Pons (tissue), 1 donor: Measurements from ENCODE around the gene STAMBP.
"Not testable (repeated sequence)": the region's sequence is repeated elsewhere in the genome, so short reads cannot be mapped to it uniquely, and the experiment has no call there.

Experiments
- DNase-seq: peaks from one replicate; pipeline ENCODE4 v3.0.0-alpha.2; 2016; ENCODE audit warnings: low spot score

STAMBP gene

DNA sequence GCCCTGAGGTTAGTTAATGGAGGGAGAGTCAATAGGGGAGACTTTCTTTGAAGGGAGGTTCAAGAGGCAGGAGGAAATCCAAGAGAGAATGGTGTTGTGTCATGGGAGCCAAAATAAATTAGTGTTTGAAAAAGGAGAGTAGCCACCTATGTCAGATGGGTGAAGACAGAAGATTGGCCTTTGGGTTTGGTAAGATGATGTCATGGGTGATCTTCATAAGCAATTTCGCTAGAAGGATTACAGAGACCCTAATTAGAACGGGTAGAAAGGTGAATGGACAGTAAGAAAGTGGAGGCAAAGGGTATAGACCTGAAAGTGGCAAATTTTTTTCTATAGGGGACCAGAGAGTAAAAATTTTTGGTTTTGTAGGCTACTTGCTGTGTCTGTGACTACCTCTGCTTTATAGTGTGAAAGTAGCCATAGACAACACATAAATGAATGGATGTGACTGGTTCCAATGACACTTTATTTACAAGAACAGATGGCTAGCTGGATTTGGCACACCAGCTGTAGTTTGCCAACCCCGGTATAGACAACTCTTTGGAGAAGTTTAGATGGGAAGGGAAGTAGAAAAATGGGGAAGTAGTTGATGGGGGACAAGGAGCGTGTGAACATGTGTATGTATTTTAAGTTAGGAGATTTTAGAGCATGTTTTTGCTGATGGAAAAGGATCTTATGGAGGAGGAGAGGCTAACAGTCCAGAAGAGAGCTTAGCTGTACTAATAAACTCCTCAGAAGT is 9.3 kb downstream of the STAMBP start:
- peak; percentile 49 for DNase-seq

DNA sequence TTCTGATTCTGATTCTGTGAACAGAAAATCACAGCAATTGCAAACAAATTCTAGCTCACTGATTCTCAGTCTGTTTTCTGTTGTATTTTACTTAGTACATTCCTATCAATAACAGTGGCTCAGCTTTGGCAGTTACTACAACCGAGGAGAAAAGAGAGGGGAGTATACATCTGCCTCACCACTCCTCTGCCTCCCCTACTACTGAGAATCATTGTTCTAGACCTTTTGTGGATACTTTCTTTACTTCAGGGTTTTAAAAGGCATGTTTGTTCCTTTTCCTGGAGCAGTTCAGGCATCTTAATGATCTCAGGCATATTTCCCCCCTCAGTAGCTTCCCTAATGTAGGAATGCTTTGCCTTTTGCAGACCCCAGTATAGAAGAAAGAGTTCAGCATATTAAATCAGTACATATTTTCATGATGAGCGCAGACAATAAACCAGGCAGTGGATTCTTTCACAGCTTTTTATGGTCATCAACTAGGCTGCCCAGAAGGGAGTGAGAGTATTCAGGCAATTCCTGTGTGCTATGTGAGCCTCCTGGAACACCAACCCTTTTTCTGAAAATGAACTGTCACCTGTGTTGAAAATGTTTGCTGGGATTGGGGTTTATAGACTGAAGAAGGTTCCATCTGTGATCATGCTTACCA is 10.3 kb downstream of the STAMBP start:
- peak; percentile 74 for DNase-seq

DNA sequence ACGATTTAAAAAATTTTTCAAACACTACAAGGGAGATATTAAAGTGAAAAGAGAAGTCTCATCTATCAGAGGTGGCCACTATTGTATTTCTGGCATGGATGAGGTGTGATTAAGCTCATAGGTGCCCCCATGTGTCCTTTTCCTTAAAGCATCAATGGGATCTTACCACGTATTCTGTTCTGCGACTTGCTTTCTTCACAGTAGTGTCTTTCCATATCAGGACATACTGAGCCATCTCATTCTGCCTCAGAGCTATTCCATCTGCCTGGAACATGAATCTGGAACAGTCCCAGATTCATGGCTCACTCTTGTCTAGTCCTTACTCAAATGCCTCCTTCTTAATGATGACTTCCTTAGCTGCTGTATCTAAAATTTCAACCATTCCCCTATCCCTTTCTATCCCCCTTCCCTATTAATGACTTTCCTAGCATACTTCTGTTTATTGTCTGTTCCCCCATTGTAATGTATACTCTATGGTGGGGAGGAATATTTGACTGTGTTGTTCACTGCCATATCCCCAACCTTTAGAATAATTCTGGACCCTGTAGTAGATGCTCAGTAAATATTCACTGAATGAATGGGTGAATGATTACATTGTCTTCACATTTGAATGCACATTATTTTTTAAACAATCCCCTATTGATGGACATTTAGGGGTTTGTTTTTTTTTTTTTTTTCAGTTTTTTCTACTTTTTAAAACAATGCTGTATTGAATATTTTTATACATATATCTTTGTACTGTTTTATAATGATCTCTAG is 11.1 kb downstream of the STAMBP start:
- DNase-seq, result peak; percentile 42

DNA sequence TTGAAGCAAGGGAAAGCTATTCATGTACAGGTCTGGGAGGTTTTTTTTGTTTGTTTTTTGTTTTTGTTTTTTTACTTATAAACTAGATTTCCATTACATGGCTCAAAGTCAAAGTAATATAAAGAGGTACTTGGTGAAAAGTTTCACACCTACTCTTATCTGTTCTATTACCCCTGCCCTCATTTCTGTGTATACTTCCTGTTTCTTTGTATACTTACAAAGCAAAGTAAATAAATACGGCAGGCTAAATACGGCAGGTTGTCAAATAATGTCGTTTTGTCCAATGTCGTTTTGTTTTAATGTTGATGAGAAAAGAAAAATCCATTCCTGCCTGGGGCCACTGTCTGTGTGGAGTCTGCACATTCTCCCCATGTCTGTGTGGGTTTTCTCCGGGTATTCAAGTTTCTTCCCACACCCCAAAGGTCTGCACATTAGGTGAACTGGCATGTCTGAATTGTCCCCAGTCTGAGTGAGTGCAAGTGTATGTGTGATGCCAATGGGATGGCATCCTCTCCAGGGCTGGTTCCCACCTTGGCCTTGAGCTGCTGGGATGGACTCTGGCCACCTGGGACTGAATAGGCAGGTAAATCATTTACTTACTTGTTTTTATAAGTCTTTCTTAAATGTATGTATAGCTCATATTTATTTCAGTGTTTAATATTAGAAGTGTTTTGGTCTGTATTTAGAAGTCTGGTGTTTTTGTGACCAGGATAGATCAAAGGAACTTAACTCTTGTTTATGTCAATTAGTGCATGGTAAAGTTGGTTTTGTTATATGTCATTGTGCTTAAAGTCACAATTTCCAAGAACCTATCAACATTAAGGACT is 13.4 kb downstream of the STAMBP start:
- DNase-seq, result no peak

DNA sequence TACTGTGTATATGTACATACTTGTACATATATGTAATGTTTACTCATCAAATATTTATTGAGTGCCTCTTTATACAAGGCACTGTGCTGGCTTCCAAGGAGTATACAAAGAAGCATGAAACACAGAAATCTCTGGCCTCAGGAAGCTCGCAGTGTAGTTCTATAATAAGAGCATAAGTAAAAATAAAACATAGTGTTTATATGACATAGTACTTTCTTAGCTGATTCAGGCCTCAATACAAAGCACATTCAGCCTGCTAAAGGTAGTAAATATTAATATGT is 13.9 kb downstream of the STAMBP start:
- DNase-seq, result no peak

DNA sequence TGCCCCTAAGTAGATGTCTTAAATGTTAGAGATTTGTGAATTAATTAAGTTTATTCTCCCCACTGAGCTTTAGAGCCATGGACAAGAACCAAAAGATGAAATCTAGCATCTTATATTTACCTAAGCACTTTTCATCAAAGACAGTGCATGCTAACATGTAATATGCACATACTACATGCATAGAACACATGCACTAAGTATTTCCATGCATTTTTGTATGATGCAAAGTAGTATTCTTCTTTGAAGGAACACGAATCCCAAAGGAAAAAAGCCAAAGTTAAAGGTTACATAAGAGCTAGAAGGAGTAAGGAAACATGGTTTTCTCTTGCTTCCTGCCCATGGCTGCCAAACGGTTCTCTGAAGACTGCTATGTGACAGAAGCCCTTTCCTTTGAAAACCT is 15.3 kb downstream of the STAMBP start:
- no peak for DNase-seq

DNA sequence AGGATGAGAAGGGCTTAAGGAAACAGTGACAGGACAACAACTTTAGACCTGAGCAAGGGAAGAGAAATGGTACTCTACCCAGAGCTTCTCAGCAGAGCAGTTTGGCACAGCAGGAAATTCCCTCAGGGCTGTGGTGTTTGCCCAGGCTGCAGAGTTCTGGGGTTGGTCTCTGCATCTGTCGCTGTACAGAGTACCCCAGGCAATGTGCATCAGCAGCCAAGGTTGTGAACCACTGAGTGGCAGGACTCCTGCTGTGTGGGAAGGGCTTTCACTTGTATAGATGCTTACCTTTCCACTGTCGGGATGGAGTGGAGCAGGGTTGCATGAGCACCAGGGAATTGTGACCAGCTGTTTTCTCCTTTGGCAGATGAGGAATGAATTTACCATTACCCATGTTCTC is 21.2 kb downstream of the STAMBP start:
- DNase-seq, result no peak

DNA sequence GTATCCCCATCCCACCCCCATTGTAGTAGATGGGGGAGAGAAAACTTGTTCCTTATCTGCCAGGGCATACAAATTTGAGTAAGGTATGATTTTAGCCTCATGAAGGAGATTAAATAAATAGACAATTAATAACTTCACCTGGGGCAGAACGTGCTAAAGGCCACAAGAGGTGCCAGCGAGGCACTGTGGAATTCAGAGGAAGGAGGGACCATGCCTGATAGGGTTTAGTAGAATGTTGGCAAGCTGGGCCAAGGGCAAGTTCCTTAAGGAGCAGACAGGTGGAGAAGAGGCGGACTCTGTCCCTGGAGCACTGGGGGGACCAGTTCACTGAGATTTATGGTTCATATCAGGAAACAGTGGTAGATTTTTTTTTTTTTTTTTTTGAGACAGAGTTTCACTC is 22.5 kb downstream of the STAMBP start:
- DNase-seq, result no peak

DNA sequence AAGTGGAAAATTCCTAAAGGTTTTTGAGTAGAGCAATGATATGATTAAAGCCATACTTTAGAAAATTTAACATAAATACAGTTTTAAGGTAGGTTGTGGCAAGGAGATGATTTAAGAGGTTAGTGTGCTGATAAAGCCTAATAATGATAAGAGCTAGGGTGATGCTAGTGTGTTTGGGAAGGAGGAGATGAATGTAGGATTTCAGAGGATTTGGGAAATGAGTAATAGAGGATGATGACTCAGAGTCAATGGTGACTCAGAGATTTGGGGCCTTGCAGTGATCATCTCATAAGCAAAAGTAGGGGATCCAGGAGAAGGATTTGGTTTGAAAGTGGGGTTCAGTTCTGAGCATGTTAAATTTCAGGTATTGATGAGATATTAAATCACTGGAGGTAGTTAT is 23.3 kb downstream of the STAMBP start:
- no peak for DNase-seq

DNA sequence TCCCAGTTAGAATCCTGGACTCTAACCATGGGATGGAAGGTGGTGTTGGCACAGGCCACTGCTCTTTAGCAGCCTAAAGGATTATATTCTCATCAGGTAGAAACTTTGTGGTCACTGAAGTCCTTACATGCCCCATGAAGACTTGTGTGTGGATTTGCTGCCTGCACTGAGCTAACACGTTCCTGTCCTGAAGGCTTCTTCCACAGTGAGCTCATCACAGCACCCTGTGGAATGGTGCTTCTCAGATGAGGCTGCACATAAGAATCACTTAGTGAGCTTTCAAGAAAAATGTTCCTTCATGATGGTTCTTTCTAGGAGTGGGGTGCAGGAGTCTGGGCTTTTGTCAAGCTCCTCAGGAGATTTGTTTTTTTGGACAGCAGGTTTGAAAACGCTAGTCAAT is 26.8 kb downstream of the STAMBP start:
- DNase-seq, result no peak

DNA sequence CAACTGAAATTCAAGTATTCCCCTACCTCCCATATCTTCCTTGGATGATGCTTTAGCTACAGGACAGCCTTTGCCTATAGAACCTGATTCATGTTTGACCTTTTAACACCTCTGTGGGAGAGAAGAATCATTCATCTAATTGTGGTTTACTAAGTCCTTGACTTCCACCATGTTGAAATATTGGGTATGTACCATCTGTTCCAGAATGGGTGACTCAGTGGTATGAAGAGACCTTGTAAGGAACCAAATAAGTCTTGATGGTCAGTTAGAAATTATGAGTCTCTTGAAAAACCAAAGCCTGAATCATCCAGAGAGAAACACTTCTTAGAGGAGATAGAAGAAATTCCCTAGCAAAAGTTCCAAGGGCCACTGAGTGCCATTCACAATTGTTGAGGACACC is 27.5 kb downstream of the STAMBP start:
- DNase-seq, result no peak

DNA sequence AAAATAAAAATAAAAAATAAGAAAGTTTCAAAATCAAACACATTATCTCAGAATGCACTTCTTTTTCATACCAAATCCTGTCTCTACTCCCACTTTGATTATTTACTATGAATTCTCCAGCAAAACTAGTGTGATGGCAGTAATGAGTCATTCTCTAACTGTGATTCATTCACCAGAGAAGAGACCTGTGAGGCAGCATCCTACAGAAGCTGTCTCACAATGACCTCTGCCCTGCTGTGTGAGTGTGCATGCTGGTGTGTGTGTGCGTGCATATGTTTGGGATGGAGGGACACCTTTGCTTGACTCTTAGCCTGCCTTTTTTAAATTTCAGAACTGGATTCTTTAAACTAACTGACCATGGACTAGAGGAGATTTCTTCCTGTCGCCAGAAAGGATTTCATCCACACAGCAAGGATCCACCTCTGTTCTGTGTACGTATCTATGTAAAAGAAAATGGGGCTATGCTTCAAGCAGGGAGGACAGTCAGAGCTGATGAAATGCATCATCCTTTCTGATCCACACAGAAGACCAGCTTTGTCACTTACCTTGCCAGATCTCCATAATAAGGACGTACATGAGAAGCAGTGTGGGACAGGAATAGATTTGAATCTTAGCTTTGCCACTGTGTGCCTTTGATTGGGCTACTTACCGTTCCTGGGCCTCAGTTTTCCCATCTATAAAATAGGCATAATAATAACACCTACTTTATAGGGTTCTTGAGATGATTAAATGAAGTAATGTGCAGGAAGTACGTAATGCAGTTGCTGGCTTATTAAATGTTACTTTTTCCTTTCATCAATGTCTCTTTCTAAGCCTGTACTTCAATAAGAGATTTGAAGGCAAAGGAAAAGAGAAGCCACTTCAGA is 31.2 kb downstream of the STAMBP start:
- DNase-seq, result no peak

DNA sequence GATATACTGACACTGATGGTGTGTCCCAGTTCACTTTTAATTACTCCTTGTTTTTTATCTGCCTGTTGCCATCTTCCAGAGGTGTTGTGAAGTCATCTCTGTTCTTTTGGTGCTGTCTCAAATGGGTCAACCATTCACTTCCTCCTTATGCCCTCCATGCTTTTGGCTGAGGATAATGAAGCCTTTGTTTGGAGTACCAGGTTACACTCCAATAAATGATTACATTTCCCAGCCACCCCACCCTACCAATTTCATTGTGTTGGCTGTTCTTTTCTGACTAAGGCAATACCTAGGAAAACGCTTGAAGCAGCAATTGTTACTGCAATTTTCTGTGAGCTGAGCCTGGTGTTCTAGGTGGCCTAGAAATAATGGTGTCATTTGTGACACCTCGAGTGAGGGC is 34.2 kb downstream of the STAMBP start:
- DNase-seq, result no peak

DNA sequence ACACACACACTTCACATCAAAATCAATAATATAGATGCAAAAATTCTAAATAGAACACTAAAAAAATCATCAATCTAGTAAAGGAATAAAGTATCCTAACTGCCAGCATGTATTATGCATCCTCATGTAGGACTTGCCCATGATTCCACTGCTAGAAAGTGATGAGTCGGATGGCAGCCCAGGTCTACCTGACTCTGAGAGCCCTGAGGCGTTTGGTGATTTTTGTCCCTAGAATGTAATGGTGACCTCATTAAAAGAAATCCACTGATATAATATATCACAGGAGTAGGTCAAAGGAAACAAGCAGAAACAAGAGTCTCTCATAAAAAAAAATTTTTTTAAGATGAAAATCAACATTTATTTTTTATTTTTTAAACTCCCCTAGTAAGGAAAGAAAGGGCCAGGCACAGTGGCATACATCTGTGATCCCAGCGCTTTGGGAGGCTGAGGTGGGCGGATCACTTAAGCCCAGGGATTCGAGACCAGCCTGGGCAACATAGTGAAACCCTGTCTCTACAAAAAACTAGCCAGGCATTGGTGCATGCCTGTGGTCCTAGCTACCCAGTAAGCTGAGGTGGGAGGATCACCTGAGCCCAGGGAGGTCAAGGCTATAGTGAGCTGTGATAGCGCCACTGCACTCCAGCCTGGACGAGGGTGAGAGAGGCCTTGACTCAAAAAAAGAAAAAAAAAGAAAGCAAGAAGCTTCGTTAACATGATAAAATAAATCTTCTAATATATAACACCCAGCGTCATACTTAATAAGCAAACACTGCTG is 39.6 kb downstream of the STAMBP start:
- DNase-seq, result no peak

DNA sequence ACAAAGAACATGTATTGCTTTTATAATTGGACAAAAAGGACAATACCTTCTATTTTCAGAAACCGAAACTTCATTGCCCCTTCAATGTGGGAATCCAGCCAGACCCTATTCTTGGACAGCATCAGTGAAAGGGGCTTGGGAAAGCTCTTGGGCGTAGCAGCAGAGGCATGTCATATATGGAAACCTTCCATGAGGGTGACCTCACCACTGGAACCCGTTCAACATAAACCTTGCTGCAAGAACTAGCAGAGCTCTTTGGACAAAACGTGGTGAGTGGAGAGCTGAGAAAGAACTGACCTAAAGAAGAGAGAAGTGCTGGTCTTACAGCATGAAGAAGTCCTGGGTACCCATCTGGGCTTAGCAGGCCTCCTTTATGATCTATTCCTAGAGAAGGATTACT is 41.3 kb downstream of the STAMBP start:
- peak; percentile 16 for DNase-seq

DNA sequence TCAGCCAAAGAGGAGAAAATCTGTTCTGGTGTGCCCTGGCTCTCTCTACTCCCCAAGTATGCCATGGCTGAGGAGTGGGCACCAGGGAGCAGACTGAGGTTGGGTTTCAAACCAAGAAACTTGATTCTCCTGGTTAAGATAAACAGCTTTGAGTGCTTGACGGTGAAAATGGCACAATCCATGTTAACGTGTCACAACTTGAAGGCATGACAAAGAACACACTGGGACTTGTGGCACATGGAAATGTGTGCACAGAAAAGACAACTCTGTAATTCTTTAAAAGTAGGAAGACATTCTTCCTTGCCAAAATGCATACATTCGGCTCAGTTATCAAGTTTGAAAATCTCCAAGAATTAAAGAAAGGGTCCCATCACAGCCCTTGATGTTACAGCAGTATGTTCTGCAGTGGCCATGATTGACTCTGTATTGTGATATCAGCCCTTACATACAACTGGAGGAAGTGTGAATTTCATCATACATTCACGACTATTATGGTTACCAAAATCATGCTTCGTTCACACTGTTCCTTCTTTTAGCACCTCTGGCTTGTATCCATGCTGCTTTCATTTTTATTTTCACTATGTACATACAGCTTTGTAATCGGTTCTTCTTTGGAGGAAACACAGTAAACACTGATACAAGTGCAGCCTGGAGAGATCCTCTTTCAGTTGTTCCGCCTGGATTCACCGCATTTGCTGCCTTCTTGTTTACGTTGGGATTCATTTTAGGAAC is 48.5 kb downstream of the STAMBP start:
- DNase-seq, result peak; percentile 26

DNA sequence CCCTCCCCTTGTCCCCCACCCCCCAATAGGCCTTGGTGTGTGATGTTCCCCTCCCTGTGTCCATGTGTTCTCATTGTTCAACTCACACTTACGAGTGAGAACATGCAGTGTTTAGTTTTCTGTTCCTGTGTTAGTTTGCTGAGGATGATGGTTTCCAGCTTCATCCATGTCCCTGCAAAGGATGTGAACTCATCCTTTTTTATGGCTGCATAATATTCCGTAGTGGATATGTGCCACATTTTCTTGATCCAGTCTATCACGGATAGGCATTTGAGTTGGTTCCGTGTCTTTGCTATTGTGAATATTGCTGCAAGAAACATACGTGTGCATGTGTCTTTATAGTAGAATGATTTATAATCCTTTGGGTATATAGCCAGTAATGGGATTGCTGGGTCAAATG is 49.2 kb downstream of the STAMBP start:
- DNase-seq, result not testable (repeated sequence)

DNA sequence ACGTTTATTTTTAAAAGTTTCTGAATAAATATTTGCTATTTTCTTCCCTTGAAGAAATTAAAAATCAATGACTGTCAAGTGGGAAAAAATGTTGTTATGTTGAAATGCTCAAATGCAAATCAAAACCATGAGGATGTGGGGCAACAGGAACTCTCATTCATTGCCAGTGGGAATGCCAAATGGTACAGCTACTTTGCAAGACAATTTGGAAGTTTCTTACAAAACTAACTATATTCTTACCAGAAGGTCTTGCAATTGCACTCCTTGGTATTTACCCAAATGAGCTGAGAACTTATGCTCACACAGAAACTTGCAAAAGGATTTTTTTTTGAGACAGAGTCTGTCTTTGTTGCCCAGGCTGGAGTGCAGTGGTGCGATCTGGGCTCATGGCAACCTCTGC is 56.6 kb downstream of the STAMBP start:
- DNase-seq, result no peak

DNA sequence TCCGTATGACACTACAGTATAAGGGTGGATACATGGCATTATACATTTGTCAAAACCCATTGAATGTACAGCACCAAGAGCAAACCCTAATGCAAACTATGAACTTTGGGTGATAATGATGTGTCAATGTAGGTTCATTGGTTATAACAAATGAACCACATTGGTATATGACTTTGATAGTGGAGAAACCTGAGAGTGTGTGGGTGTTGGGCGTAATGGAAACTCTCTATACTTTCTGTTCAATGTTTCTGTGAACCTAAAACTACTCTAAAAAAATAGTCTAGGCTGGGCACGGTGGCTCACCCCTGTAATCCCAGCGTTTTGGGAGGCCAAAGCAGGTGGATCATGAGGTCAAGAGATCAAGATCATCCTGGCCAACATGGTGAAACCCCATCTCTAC is 57.6 kb downstream of the STAMBP start:
- DNase-seq, result no peak
